ENCODE measurements around the gene DDT.
"Not testable (repeated sequence)": the region's sequence is repeated elsewhere in the genome, so short reads cannot be mapped to it uniquely, and the experiment has no call there.

The DDT gene

DNA sequence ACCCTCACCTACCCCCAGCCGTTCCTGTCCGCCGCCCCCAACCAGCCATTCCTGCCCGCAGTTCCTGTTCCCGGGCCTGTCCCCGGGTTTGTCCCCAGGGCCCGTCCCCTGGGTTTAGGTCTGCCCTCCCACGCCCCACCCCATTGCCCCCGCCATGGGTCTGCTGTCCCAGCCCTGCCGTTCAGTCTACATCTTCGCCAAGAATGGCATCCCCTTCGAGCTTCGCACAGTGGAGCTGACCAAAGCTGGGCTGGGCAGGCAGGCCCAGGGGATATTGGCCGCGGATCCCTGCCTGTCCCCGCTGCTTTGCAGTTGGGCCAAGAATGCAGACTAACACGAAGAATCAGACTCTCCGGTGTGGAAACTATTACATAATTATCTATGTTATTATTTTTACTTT lies 24.5 kb downstream of the DDT start:
- DNase-seq = not testable (repeated sequence)

DNA sequence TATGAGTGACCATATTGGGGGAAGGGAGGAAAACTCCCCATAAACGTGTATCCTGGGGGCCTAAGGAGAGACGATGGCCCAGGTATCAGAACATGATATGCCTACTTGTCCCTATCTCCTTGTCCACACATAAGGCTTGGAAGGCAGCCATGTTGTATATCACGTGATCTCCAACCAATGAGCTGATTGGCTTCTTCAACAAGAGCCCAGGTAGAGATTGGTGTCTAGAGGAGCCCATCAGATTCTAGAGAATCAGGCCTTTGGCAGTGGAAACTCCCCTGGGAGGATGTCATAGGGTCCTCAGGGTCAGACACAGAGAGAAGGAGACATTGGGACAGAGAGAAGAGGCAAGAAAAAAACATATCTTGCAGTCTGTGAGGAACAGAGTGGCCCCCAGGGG lies 26.9 kb downstream of the DDT start:
- not testable (repeated sequence) for DNase-seq

DNA sequence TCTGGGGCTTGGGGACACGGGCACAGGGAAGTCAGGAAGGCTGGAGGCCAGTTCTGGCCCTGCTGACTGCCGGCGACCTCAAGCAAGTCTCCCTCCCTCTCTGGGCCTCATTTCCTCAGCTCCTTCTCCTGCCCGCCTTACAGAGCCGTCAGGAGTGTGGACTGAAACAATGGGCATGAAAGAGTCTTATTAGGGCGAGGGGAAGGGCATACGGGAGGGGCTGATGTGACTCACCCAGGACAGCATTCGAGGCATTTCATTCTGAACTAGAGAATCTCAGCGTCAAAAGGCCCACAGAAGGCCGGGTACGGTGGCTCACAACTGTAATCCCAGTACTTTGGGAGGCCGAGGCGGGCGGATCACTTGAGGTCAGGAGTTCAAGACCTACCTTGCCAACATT lies 34.1 kb downstream of the DDT start:
- DNase-seq = not testable (repeated sequence)

DNA sequence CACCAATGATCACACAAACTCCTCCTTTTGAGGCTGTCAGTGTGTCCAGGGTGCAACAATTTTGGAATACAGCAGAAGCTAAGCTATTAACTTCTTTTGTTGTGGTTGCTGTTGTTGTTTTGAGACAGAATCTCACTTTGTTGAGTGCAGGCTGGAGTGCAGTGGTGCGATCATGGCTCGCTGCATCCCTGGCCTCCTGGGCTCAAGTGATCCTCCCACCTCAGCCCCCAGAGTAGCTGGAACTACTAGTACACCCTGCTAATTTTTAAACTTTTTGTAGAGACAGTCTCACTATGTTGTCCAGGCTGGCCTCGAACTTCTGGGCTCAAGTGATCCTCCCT lies 35.3 kb downstream of the DDT start:
- DNase-seq = no peak

DNA sequence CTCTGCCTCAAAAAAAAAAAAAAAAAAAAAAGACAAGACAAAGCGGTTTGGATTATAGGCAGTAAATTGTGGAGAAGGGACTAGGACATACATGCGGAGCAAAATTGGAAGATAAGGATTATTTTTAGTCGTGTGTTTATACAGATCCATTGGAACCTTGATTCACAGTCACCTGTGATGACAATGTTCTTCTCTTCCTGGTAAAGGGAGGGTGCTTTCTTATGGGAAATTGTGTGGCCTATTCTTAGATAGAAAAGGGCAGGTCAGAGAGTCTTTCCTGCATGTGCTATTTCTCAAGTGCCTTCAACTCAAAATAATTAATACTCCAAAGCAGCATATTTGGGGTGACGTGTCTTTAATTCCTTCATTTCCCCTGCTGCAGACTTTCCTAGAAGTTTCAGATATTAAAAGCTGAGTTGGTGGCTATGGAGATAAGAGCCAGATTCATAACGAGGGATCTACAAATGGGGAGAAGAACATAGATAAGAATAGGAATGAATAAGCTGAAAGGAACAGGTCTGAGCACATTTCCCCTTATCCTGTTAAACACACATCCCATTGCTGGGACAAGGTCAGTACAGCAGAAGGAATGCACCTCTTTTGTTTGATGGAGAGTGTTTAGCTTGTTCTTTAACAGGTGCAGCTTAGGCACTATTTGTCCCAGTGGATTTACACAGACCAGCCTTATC lies 35.8 kb downstream of the DDT start:
- no peak for DNase-seq

DNA sequence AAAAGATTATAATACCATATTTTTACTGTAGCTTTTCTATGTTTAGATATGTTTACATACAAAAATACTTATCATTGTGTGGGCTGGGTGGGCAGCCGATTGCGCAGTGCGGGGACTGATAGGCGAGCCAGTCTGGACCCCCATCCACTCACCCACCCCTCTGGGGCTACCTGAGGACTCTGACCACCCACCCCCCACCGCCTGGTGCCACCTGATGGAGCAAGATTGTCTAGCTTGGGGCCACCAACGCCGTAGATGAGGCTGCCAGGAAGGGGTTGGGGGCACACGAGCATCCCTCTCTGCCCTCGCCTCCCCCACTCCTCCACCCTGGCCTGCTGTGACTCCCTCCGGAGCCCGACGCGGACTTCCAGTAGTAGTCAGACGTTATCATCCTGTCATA lies 47.7 kb downstream of the DDT start:
- DNase-seq = no peak

DNA sequence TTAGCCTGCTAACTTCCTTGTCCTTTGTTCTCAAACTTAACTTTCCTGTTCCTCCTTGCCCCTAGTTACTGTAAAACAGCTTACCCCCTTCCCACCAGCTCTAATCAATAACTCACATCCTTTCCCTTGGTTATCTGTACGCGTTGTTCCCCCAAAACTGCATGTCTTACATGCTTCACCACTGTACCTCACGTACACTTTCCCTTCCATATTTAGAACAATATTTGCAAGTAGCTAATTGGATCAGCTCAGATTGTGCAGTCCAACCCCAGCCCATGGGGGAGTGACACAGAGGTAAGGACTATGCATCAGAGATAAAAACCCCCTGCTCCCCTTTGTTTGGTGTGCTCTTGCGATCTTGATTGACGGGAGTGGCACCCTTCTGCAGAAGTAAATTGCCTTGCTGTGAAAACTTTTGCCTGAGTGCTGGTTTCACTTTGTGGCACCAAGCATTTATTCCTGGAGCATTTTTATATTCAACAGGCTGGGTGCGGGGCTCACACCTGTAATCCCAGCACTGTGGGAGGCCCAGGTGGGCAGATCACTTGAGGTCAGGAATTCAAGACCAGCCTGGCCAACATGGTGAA lies 49.1 kb downstream of the DDT start:
- DNase-seq = no peak

DNA sequence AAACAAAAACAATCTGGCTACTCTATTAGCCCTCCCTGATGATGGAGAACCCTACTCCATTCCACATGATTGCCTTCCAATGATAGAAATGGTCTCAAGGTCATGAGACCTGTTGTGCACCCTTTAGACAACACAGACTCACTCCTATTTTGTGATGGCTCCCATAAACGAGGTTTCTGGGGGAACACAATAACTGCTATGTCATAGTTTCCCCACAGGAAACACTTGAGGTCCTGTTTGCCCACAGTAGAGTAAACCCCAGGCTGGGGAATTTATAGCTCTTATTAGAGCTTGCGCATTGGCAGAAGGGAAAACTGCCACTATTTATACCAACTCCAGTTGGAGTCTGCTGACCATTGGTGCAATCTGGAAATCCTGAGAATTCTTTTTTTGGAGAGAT lies 51.3 kb downstream of the DDT start:
- DNase-seq = no peak

DNA sequence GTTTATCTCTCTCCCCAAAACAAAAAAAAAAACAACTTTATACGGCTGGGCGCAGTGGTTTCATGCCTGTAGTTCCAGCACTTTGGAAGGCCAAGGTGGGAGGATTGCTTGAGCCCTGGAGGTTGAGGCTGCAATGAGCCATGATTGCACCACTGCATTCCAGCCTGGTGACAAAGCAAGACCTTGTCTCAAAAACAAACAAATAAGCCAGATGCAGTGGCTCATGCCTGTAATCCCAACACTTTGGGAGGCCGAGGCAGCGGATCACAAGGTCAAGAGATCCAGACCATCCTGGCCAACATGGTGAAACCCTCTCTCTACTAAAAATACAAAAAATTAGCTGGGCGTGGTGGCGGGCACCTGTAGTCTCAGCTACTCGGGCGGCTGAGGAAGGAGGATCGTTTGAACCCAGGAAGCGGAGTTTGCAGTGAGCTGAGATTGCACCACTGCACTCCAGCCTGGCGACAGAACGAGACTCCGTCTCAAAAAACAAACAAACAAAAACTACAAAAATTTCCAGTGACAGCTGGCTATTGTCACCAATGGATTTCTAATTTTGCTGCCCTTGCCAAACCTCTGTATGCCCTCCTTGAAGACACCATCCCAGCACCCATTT lies 52.5 kb downstream of the DDT start:
- DNase-seq = not testable (repeated sequence)
